ENCODE results near the gene INSL3.
"Not testable (repeated sequence)": the region's sequence is repeated elsewhere in the genome, so short reads cannot be mapped to it uniquely, and the experiment has no call there.

The INSL3 gene

DNA sequence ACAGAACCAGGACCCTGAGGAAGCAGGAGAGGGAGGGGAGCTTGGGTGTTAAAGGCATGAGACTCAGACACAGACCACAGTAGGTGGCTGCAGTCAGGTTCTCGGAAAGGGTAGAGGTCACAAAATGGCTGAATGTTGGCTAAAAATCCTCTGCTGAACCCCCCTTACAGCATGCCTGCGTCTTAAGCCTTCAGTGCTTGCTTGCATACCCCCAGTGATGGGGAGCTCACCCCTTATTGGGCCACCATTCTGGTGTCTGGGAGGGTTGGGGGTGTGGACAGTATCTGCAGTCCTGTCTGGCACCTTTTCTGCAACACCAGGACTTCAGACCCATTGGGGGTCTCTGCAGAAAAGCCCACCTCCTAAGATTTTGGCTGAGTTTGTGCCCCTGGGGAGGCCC is 40.5 kb downstream of the INSL3 start:
- no peak for DNase-seq

- no peak for DNase-seq
Observed at GRCh38 chr19:17778968-17779929, 42.1 kb downstream of the INSL3 start.

- peak in 2 of 5 experiments; percentile 21 to 34 for DNase-seq
Observed at GRCh38 chr19:17778251-17778967, 42.9 kb downstream of the INSL3 start.

DNA sequence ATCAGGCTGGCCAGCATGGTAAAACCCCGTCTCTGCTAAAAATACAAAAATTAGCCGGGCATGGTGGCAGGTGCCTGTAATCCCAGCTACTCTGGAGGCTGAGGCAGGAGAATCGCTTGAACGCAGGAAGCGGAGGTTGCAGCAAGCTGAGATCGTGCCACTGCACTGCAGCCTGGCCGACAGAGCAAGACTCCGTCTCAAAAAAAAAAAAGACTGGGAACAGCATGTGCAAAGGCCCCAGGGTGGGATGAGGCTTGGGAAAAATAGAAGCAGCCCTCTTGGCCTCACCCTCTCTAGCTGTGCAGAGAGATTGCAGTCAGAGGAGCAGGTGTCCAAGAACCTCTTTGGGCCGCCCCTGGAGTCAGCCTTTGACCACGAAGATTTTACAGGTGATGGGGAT is 43.5 kb downstream of the INSL3 start:
- not testable (repeated sequence) for DNase-seq

DNA sequence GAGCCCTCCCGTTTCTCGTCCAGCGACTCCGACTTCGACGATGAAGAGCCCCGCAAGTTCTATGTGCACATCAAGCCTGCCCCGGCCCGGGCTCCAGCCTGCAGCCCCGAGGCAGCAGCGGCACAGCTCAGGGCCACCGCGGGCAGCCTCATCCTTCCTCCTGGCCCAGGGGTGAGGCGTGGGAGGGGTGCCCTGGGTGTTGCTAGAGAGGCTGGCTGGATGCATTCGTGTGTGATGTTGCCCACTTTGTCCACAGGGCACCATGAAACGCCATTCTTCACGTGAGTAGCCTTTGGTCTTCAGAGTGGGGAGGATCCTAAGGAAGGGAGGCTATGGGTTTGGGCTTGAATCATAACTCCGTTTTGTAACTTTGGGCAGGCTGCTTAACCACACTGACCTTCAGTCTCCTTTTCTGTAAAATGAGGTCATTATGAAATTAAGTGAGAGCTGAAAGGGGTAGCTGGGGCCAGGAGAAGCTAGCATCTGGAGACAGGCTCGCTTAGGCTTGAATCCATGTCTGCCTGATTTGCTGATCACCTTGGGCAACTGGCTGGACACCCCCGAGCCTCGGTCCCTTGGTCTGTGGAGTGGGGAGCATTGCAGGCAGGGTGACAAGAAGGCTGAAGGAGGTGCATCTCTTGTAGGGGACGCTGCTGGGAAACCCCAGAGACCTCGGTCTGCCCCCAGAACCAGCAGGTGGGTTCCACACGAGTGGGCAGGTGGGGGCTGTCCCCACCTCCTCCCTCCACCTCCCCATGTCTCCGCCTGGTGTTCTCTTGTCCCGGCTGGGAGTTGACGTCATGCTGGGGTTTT is 45.1 kb downstream of the INSL3 start:
- no peak for DNase-seq

- no peak for DNase-seq
Observed at GRCh38 chr19:17775245-17775927, 45.9 kb downstream of the INSL3 start.

DNA sequence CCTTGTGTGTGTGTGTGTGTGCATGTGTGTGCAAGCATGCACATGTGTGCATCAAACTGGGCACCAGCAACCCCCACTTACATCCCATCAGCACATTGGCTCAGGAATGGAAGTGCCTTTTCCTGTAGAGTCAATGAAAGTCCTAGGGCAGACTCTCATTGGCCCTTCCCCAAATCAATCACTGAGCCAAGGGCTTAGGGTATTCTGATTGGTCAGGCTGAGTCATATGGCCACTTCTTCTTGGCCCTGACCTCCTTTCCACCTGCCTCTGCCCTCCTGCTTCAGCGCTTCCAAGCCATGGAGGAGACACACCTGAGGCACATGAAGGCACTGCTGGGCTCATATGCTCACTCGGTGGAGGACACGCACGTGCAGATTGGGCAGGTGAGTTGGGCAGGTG is 49.1 kb downstream of the INSL3 start:
- peak in 1 of 5 experiments; percentile 61 for DNase-seq

- DNase-seq, result no peak
Observed at GRCh38 chr19:17770613-17771012, 50.7 kb downstream of the INSL3 start.

DNA sequence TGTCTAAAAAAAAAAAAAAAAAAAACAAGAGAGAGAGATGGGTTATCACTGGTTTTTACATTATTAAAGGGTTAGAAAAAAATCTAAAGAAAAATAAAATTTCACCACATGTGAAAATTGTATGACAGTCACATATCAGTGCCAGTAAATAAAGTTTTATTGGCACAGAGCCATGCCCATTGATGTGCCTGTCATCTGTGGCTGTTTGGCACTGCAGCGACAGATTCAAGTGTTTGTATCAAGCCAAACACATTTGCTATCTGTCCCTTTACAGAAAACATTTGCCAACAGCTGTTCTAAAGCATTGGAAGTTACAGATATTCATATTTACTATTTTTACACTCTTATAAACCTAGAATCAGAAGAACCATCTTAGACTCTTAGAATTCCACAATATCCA is 53.8 kb downstream of the INSL3 start:
- DNase-seq, result no peak

GRCh38 chr19:17766543-17767131 is 54.7 kb downstream of the INSL3 start:
- DNase-seq, result no peak
